GM19239 (cell line): Measurements from ENCODE around the gene AFF3.
"Not testable (repeated sequence)": the region's sequence is repeated elsewhere in the genome, so short reads cannot be mapped to it uniquely, and the experiment has no call there.

Experiments used
- DNase-seq: peaks from one replicate; pipeline ENCODE4 v3.0.0; 2011; ENCODE audit warnings: low spot score; ENCODE audit not compliant: insufficient read length
- FAIRE-seq: peaks from 2 replicates; lab custom pipeline; 2011; peaks lifted over from hg19 to GRCh38; lab: Jason Lieb, UNC

The AFF3 gene

DNA sequence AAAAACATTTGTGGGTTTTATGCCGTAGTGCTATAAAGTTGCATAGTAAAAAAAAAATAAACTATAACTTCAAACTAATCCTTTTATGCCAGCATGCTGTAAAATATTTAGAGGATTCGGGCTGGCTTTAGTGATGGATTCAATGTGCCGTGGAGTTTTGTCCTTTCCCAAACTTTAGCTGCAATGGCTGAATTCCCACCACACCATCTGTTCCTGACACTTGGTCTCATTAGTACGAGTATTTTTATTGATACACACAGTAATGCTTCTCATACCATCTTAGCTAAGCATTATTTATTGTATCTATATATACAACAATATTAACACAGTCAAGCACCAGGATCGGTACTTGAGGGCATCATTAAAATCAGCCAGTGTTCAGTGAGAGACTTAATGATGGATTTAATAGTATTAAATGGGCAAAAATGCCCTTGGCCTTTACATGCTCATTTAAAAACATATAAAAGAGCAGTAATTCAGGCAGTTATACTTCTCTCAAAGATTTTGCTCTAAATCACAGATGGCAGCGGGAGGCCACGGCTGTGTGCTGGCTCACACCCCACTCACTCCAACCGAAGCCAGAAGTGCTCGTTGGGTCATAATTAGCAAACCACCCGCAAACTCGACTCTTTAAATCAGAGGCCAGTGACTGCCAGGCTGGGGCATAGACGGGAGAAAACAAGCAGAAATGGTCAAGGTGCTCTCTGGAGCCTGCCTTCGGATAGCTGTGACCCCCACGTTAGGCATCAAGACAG is 355.6 kb downstream of the AFF3 start:
- FAIRE-seq, result no peak
- DNase-seq, result no peak

- no peak for FAIRE-seq
These were observed 357.4 kb downstream of the AFF3 start for GRCh38 chr2:99784946-99785345.

GRCh38 chr2:99784282-99784681 is 358.1 kb downstream of the AFF3 start:
- no peak for FAIRE-seq
- DNase-seq, result no peak

More at GRCh38 chr2:99784946-99785345, 357.4 kb downstream of the AFF3 start:
- no peak for DNase-seq

- DNase-seq (no peak), FAIRE-seq (no peak)
These were observed 362.1 kb downstream of the AFF3 start for GRCh38 chr2:99780276-99780675.

- no peak for DNase-seq
- FAIRE-seq, result no peak
These were observed 363.1 kb downstream of the AFF3 start for GRCh38 chr2:99779276-99779675.

GRCh38 chr2:99777656-99778290 is 364.6 kb downstream of the AFF3 start:
- DNase-seq (no peak), FAIRE-seq (no peak)

GRCh38 chr2:99776906-99777646 is 365.3 kb downstream of the AFF3 start:
- FAIRE-seq, result no peak
- DNase-seq, result no peak

DNA sequence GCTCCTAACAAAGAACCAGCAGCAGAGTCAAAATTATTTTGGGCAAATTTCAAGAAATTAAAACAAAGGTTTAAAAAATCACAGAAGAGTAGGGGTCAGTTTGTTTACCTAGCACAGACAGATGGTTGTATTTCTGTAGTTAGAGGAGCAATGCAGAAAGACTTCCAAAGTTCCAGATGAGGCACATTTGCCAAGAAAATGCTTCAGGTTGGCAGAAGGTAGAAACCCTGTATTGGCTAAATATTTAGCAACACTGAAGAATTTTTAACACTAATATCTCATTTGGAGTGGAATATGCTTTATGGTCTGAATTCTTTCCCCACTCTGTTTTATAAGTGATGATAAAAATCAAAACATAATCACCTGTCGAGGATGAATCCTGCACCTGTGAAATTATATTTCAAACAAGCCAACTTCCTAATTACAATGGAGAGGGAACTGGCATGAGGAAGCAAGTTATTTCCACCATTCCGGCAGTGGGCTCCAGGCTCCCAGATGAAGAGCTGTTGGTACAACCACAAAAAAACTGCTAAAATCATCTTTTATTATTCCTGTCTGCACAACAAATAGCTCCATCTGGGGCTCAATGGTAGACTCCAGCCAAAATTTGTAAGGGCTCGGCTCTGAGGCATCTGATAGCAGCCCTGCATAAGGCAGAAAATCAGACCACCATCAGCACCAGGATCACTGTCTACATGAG is 366.0 kb downstream of the AFF3 start:
- no peak for FAIRE-seq
- DNase-seq, result no peak

DNA sequence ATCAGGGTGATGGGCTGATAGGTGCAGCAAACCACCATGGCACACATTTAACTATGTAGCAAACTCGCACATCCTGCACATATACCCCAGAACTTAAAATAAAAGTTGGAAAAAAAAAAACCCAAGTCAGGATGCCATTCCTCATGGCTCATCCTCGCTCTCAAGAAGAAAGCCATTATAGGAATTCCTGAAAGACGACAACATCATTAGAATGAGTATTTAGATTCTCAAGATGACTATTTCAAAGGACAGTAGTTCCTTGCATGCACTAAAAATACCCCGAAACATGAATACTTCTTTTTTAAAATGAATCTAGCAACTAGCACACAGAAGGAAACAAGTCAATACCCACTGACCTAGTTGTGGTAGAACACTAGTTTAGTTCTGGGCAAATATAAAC is 366.8 kb downstream of the AFF3 start:
- no peak for DNase-seq
- no peak for FAIRE-seq

- not testable (repeated sequence) for FAIRE-seq, DNase-seq
These were observed 368.7 kb downstream of the AFF3 start for GRCh38 chr2:99773642-99774041.

DNA sequence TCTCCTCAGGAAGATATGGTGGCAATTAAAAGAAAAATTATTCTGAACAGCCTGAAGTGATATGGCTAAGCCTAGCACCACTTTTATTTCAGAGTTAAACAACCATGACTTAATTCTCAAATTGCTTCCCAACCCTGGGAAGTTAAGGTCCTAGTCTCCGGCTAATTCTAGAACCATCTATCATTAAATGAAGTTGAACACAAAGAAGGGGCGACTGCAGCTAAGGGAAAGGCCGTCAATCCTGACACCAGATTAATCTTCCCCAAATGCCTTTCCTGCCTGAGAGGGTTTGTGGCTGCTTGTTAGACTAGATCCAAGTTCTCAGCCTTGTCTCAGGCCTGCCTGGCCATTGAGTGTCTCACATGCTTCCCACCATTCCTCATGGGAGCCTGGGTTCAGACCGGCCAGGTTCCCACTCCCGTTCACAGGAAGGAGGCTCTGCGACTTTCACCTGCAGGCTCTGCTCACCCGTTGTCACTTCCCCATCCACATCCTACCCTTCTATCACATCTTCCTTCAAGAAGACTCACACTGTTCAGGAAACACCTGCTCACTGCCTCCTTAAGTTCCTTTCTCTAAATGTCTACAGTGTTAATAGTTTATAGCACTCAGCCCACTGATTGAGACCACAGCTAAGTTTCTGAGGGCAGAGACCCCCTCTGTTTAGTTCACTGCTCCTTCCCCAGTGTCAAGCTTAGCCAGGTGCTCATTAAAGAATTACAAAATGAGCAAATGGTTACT is 369.6 kb downstream of the AFF3 start:
- no peak for FAIRE-seq

DNA sequence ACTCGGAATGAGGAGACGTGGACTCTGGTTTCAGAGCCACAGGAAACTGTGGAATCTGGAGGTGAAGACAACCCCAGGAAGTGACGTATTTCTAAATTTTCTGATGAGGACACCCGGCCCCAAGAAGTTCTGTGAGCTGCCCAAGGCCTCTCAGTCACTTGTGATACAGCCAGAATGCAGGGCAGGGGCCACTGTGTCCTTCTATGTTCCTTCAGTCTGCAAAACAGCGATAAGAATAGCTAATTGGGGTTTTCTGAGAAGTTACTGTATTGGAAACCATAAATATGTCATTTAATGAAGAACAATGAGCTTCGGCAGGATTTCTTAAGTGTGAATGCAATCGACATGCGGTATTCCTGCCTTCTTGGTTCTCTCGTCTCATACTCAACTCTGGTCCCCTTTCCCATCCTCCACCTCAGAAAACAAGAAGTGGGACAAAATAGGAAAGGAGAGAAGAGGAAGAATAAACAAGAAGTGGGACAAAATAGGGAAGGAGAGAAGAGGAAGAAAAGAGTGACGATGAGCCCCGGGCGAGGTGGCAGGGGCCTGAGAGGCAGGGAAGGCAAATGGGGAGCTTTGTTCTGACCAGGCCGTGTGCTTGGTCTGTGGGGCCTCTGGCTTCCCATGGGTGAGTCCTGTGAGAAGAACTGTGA is 370.6 kb downstream of the AFF3 start:
- DNase-seq, result no peak
- no peak for FAIRE-seq

More for the DNA sequence above, 369.6 kb downstream of the AFF3 start:
- no peak for DNase-seq

DNA sequence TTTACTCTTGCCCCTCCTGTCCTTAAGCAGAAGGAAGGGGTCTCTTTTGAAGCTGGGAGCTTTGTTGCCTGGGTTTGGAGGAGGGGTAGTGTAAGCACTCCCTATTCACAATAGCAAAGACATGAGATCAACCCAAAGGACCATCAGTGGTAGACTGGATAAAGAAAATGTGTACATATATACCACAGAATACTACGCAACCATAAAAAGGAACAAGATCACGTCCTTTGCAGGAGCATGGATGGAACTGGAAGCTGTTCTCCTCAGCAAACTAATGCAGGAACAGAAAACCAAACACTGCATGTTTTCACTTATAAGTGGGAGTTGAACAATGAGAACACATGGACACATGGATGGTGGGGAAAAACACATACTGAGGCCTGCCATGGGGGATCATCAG is 371.5 kb downstream of the AFF3 start:
- FAIRE-seq (no peak), DNase-seq (no peak)

GRCh38 chr2:99765731-99766318 is 376.6 kb downstream of the AFF3 start:
- FAIRE-seq (no peak), DNase-seq (no peak)

DNA sequence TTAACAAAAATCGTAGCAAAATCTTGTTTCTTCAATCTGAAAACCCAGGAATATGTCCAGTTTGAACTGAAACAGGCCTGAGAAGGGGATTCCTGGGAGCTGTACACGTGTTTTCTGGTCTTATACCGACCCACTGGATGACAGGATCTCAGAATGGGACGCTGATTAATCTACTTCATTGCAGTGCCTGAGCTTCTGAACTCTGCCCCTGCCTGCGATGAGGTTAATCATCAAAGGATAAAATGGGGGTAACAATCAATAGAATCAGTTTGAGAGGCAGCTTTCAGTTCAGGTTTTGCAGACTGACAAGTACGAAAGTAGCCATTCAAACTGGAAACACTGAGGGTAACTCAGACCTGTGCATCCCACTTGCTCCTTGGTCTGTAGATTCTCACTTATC is 378.6 kb downstream of the AFF3 start:
- no peak for DNase-seq
- FAIRE-seq, result no peak

GRCh38 chr2:99762714-99763113 is 379.7 kb downstream of the AFF3 start:
- DNase-seq, result no peak
- FAIRE-seq, result no peak

DNA sequence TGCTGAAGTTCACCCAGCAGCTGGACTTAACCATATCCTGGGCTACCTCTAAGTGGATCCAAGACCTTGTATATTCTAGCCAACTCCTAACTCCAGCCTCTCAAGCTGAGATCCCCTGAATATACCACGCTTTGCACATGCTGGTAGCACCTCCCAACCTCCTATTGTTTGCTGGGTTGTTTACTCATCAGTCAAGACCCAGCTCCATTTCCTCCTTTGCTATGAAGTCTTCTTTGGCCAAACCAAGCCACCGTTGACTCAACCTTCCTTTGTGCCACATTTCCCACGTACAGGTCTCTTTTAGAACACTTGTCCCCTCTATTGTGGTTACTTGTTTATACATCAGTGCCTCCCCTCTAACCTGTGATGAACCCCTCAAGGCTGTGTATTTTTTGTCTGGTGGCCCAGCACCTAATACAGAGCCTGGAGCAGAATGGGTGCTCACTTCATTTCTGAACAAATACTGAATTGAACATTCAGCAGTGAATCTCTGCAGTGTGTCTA is 384.7 kb downstream of the AFF3 start:
- FAIRE-seq, result no peak
- no peak for DNase-seq

DNA sequence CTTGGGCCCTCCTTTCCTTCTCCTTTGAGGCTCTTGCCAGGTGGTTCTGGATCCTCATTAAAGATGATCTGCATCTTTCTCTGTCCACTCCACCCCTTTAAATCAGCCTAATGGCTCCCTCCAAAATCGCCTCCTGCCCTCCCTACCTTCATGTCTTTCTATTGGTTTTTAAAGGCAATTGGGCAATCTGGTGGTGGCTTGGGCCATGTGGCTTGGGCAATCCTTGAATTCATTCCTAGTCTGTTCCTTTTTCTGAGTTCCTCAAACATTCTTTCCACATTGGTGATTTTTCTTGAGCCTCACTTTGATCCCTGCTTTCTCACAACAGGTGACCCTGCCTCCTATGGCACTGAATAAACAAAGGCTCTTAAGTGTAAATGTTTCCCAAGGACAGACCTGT is 386.3 kb downstream of the AFF3 start:
- DNase-seq (no peak), FAIRE-seq (no peak)

DNA sequence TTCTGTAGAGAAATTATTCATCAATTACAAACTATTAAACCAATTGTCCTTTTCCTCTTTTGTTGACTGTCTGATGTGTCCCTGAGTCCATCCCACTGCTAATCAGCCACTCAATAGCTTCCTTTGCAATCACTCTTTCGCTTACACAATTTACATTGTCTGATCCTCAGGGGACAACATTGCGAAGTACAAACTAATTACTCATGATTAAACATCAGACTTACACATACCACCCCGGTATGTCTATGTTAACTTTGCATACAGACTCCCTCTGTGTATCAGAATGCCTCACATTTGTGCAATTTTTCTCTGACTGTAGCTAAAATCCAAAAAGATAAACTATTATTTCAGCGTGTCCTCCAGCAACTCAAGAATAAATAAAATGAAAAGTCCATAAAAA is 388.2 kb downstream of the AFF3 start:
- FAIRE-seq (no peak), DNase-seq (no peak)
